ENCODE results near the gene MECP2. TPM values are rescaled to one million over a fixed set of nuclear protein-coding genes. Genes with fewer than 3 reads are reported as not detected.

MECP2 gene
- total RNA-seq, 4 donors from 2014 or later, result 22.1 to 53.1 (median 37.8) TPM

DNA sequence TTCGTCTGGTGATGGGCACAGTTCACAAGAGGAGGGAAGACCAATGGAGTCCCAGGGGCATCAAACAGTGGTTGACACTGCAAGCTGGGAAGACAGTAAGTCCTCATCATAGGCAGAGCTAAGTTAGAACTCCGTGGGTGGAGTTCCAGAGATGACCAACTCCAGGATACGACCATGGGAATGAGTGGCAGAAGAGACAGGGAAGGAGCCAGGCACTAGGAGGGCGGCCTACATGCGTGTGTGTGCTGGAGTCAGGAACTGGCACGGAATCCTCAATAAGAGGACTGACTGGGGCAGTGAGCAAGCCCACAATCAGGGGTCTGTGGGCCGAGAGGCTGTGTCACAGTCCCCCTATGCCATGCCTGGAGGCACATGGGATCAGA is 47.4 kb downstream of the MECP2 start:
- intact Hi-C loops (cut with DNase I; ENCODE audit: low total_unique reads), result loop anchor here (5.0 kb wide), 1 partner anchor 38 kb away; no protein-coding TSS in a partner anchor
- 57 to 65% methylated on average over 1 to 7 of the region's 7 CpGs for WGBS, 2 donors (ENCODE audit: low coverage in 1 of 2)
- no peak for DNase-seq
- in situ Hi-C loops (cut with MboI; ENCODE audit: low pct_ligation_motif_present in 1 of 4, low pct_unique_long_range_greater_than_20kb in 1 of 4, low sequenced_read_pairs in 3 of 4), result no loop called here
- Histone ChIP-seq H3K27me3 (no peaks in the 10 kb centered on the region), H3K4me3 (no peak overlapping the region), H3K4me1 (peaks cover 0 to 42% (median 6%) of the 10 kb centered on the region in 4 donors), H3K36me3 (no peaks in the 10 kb centered on the region), H3K27ac (peak overlapping the region; percentile 12 to 60 (median 26)), H3K9me3 (no peaks in the 10 kb centered on the region)
- TF ChIP-seq POLR2A (IDR thresholded peaks at IDR 0.05), result no peak
- TF ChIP-seq, protein P1, sequence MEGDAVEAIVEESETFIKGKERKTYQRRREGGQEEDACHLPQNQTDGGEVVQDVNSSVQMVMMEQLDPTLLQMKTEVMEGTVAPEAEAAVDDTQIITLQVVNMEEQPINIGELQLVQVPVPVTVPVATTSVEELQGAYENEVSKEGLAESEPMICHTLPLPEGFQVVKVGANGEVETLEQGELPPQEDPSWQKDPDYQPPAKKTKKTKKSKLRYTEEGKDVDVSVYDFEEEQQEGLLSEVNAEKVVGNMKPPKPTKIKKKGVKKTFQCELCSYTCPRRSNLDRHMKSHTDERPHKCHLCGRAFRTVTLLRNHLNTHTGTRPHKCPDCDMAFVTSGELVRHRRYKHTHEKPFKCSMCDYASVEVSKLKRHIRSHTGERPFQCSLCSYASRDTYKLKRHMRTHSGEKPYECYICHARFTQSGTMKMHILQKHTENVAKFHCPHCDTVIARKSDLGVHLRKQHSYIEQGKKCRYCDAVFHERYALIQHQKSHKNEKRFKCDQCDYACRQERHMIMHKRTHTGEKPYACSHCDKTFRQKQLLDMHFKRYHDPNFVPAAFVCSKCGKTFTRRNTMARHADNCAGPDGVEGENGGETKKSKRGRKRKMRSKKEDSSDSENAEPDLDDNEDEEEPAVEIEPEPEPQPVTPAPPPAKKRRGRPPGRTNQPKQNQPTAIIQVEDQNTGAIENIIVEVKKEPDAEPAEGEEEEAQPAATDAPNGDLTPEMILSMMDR (IDR thresholded peaks at IDR 0.05), result no peak
- no peak for TF ChIP-seq POLR2AphosphoS5 (IDR thresholded peaks at IDR 0.05)
- TF ChIP-seq EP300 (IDR thresholded peaks at IDR 0.05; ENCODE audit: low read depth), result no peak

GRCh38 chrX:154049209-154050112 is 48.1 kb downstream of the MECP2 start:
- Histone ChIP-seq H3K27me3 (no peaks in the 10 kb centered on the region), H3K4me1 (peaks cover 0 to 43% (median 6%) of the 10 kb centered on the region in 4 donors), H3K9me3 (no peaks in the 10 kb centered on the region), H3K27ac (peak overlapping the region in 3 of 4 donors; percentile 17 to 60 (median 24)), H3K36me3 (no peaks in the 10 kb centered on the region), H3K4me3 (no peak overlapping the region)
- intact Hi-C loops (cut with DNase I; ENCODE audit: low total_unique reads), result loop anchor here (5.0 kb wide), 1 partner anchor 37 kb away; no protein-coding TSS in a partner anchor
- in situ Hi-C loops (cut with MboI; ENCODE audit: low pct_ligation_motif_present in 1 of 4, low pct_unique_long_range_greater_than_20kb in 1 of 4, low sequenced_read_pairs in 3 of 4), result no loop called here
- no peak for DNase-seq
- TF ChIP-seq EP300 (IDR thresholded peaks at IDR 0.05; ENCODE audit: low read depth) (no peak), POLR2A (IDR thresholded peaks at IDR 0.05) (no peak), POLR2AphosphoS5 (IDR thresholded peaks at IDR 0.05) (no peak)
- TF ChIP-seq, protein P1 (IDR thresholded peaks at IDR 0.05), result no peak
- 67 to 74% methylated on average over 4 to 13 of the region's 13 CpGs for WGBS, 2 donors (ENCODE audit: low coverage in 1 of 2)

DNA sequence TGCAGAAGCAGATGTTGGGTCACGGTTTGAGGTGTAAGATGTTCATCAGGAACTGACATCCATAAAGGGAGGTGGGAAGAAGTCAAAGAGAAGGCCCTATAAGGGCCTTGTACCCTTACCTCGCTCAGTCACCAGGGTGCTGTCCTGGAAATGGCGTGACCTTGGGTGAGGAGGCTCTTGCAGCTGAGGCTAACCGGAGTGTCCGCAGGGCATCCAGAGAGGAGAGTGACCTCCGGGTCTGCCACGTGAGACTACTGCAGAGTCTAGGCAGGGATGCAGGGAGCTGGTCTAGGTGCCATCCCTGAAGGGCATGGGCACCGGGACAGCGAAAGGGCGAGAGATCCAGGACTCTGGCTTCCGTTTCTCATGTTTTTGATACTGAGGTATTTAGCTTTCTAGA is 49.1 kb downstream of the MECP2 start:
- Histone ChIP-seq H3K27me3 (no peaks in the 10 kb centered on the region), H3K27ac (peak overlapping the region in 1 of 4 donors; percentile 17), H3K4me1 (peaks cover 0 to 49% (median 6%) of the 10 kb centered on the region in 4 donors), H3K4me3 (no peak overlapping the region), H3K36me3 (no peaks in the 10 kb centered on the region), H3K9me3 (no peaks in the 10 kb centered on the region)
- intact Hi-C loops (cut with DNase I; ENCODE audit: low total_unique reads), result no loop called here
- no peak for TF ChIP-seq POLR2AphosphoS5 (IDR thresholded peaks at IDR 0.05)
- TF ChIP-seq, protein P1 (IDR thresholded peaks at IDR 0.05), result no peak
- in situ Hi-C loops (cut with MboI; ENCODE audit: low pct_ligation_motif_present in 1 of 4, low pct_unique_long_range_greater_than_20kb in 1 of 4, low sequenced_read_pairs in 3 of 4), result no loop called here
- DNase-seq, result no peak
- 83% methylated on average over 11 of the region's 11 CpGs; no CpG with 5 or more reads in 1 of the 2 donors for WGBS, 2 donors (ENCODE audit: low coverage in 1 of 2)

GRCh38 chrX:154046940-154047610 is 50.4 kb downstream of the MECP2 start:
- Histone ChIP-seq H3K27ac (peak overlapping the region; percentile 50 to 79 (median 64)), H3K4me1 (peaks cover 3 to 52% (median 9%) of the 10 kb centered on the region in 4 donors)
- in situ Hi-C loops (cut with MboI; ENCODE audit: low pct_ligation_motif_present in 1 of 4, low pct_unique_long_range_greater_than_20kb in 1 of 4, low sequenced_read_pairs in 3 of 4), result no loop called here

More at GRCh38 chrX:154046940-154047610, 50.4 kb downstream of the MECP2 start:
- Histone ChIP-seq H3K36me3 (no peaks in the 10 kb centered on the region), H3K27me3 (no peaks in the 10 kb centered on the region), H3K4me3 (no peak overlapping the region), H3K9me3 (no peaks in the 10 kb centered on the region)
- TF ChIP-seq POLR2AphosphoS5 (IDR thresholded peaks at IDR 0.05) (no peak), POLR2A (IDR thresholded peaks at IDR 0.05) (no peak), EP300 (IDR thresholded peaks at IDR 0.05; ENCODE audit: low read depth) (no peak)
- TF ChIP-seq, protein P1 (IDR thresholded peaks at IDR 0.05), result no peak
- 53 to 63% methylated on average over 2 to 4 of the region's 4 CpGs for WGBS, 2 donors (ENCODE audit: low coverage in 1 of 2)
- DNase-seq, result no peak
- intact Hi-C loops (cut with DNase I; ENCODE audit: low total_unique reads), result no loop called here
